SU-DHL-6 (cell line): ENCODE results near the gene PRCC.
A peak's percentile ranks its signal among the peaks of the same experiment; 100 is the strongest.

Experiments
- H2AFZ ChIP-seq: fragments of 200-600 bp; sonication (generic); 2 replicates; pipeline ENCODE4 v1.6.1; 2014; ENCODE audit warnings: low read depth, mild to moderate bottlenecking, moderate library complexity, mixed read lengths, antibody characterized with exemption, low read length; ENCODE audit not compliant: severe bottlenecking
- H3F3A ChIP-seq: fragments of 200-600 bp; shearing (Covaris generic); 2 replicates; pipeline ENCODE4 v1.6.0; 2016; ENCODE audit warnings: antibody characterized with exemption, mild to moderate bottlenecking; ENCODE audit not compliant: insufficient read depth
- H3K27ac ChIP-seq: fragments of 200-600 bp; sonication (generic); 2 replicates; pipeline ENCODE4 v1.5.1; 2016; ENCODE audit warnings: low read depth, mild to moderate bottlenecking, low read length, moderate library complexity, mixed read lengths
- H3K27me3 ChIP-seq: fragments of 200-600 bp; sonication (generic), shearing (Covaris generic); 2 replicates; pipeline ENCODE4 v1.6.0; 2014; ENCODE audit warnings: mild to moderate bottlenecking, low read length
- H3K36me3 ChIP-seq: fragments of 200-600 bp; sonication (generic); 2 replicates; pipeline ENCODE4 v1.6.1; 2014; ENCODE audit warnings: mild to moderate bottlenecking, low read length, mixed read lengths
- H3K4me2 ChIP-seq: fragments of 300-600, 200-600 bp; shearing (Covaris generic), sonication (generic); 2 replicates; pipeline ENCODE4 v1.6.0; 2014; ENCODE audit warnings: low read length, low read depth, mild to moderate bottlenecking; ENCODE audit not compliant: poor library complexity, severe bottlenecking
- H3K4me3 ChIP-seq: fragments of 200-600 bp; sonication (generic); 2 replicates; pipeline ENCODE4 v1.5.1; 2014; ENCODE audit warnings: antibody characterized with exemption, low read length, mild to moderate bottlenecking, mixed read lengths; ENCODE audit not compliant: insufficient read depth, poor library complexity, severe bottlenecking
- H3K79me2 ChIP-seq: fragments of 200-600 bp; sonication (generic); 2 replicates; pipeline ENCODE4 v1.6.1; 2014; ENCODE audit warnings: mild to moderate bottlenecking, low read length, moderate library complexity; ENCODE audit not compliant: insufficient read depth
- H3K9ac ChIP-seq: fragments of 200-600 bp; sonication (generic); 2 replicates; pipeline ENCODE4 v1.7.0; 2014; ENCODE audit warnings: mild to moderate bottlenecking, low read length
- H3K9me2 ChIP-seq: fragments of 200-600 bp; sonication (generic); replicated peaks from 2 replicates; pipeline ENCODE4 v1.6.1; 2014; ENCODE audit warnings: low read length; ENCODE audit not compliant: insufficient read depth
- H3K9me3 ChIP-seq: fragments of 200-600 bp; sonication (generic); 2 replicates; pipeline ENCODE4 v1.6.1; 2014; ENCODE audit warnings: low read length, mixed read lengths; ENCODE audit not compliant: insufficient read depth
- H4K20me1 ChIP-seq: fragments of 200-600 bp; sonication (generic); 2 replicates; pipeline ENCODE4 v1.6.1; 2014; ENCODE audit warnings: low read depth, mild to moderate bottlenecking, antibody characterized with exemption, low read length, moderate library complexity, mixed read lengths
- CTCF ChIP-seq: fragments of 200-600 bp; sonication (generic); IDR thresholded peaks from one replicate; pipeline ENCODE4 v1.5.1; 2017; ENCODE audit warnings: antibody characterized with exemption, mild to moderate bottlenecking, low read length, moderate library complexity; ENCODE audit not compliant: insufficient read depth, poor library complexity, severe bottlenecking
- EZH2phosphoT487 ChIP-seq: fragments of 200-600 bp; sonication (generic), shearing (Covaris generic); conservative IDR thresholded peaks from 2 replicates; pipeline ENCODE4 v1.6.1; 2018; ENCODE audit warnings: mild to moderate bottlenecking, antibody characterized with exemption, low read length, moderate library complexity, mixed read lengths

PRCC gene

GRCh38 chr1:156738407-156738806, 28.9 kb upstream of the PRCC start:
- Histone ChIP-seq H2AFZ (no peak overlapping the region), H3F3A (peaks cover 29% of the 10 kb centered on the region), H3K9ac (no peak overlapping the region), H3K27me3 (no peaks in the 10 kb centered on the region), H3K36me3 (no peaks in the 10 kb centered on the region), H3K9me2 (no peaks in the 10 kb centered on the region), H3K4me3 (no peak overlapping the region), H3K9me3 (no peaks in the 10 kb centered on the region), H3K4me2 (no peak overlapping the region), H3K27ac (no peak overlapping the region), H4K20me1 (no peaks in the 10 kb centered on the region), H3K79me2 (peaks cover 15% of the 10 kb centered on the region)
- TF ChIP-seq EZH2phosphoT487 (no peak), CTCF (no peak)

DNA sequence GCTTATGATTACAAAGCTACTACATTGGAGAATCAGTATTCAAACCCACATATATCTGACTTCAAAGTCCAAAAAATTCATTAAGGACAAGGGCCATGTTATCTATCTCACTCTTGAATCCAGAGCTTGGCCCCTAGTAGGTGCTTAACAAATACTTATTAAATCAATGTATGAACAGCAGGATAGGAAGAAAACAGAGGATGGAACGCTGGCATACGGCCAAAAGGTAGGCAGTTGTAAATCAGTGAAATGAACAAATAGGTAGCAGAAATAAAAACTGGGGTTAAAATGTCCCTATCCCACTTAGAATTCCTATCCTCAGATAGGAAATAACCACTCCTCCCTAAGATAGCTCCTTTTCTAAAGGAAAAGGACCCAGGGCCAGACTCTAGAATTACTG, 28.4 kb upstream of the PRCC start:
- Histone ChIP-seq H3K27ac (no peak overlapping the region), H3K9me3 (no peaks in the 10 kb centered on the region), H3F3A (peaks cover 29% of the 10 kb centered on the region), H3K9me2 (no peaks in the 10 kb centered on the region), H3K9ac (no peak overlapping the region), H3K4me2 (no peak overlapping the region), H4K20me1 (no peaks in the 10 kb centered on the region), H2AFZ (no peak overlapping the region), H3K4me3 (no peak overlapping the region), H3K27me3 (no peaks in the 10 kb centered on the region), H3K79me2 (peaks cover 15% of the 10 kb centered on the region), H3K36me3 (no peaks in the 10 kb centered on the region)
- TF ChIP-seq EZH2phosphoT487 (no peak), CTCF (no peak)

DNA sequence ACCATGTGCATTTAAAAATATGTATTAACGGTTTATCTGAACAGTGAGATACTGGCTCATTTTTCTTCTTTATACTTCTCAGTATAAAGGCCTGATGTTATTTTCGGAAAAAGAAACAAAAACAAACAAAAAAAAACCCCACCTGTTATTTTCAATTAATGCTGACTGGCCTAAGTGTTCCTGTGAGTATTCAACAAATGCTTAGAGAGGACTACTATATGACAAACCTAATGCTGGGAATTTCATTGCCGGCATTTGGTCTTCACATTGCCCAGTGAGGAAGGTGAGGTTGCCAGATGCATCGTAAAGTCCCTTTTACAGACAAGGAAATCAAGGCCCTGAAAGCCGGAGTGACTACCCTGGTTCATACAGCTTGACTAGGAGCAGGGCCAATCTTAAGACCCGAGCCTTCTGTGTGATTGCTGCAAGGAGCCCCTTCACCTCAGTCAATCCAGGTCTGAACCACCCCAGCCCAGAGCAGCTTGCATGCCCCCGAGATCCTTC, 27.0 kb upstream of the PRCC start:
- Histone ChIP-seq H3K79me2 (peaks cover 17% of the 10 kb centered on the region), H4K20me1 (no peaks in the 10 kb centered on the region), H3K27ac (peak overlapping the region; percentile 72), H3K9me2 (no peaks in the 10 kb centered on the region), H3K27me3 (no peaks in the 10 kb centered on the region), H2AFZ (peak overlapping the region; percentile 9), H3K36me3 (no peaks in the 10 kb centered on the region), H3K9me3 (no peaks in the 10 kb centered on the region), H3F3A (peaks cover 31% of the 10 kb centered on the region), H3K4me2 (peak overlapping the region; percentile 96), H3K9ac (peak overlapping the region; percentile 90), H3K4me3 (peak overlapping the region; percentile 65)
- TF ChIP-seq CTCF: no peak
- no peak for TF ChIP-seq EZH2phosphoT487
